ENCODE data around the gene GEMIN5. TPM values are rescaled to one million over a fixed set of nuclear protein-coding genes. Genes with fewer than 3 reads are reported as not detected.

GEMIN5 gene
- total RNA-seq, 1 experiment from 2014 or later: 35.8 TPM

- Histone ChIP-seq H2BK15ac (ENCODE audit: low read depth, low read length) (no peak overlapping the region), H2BK12ac (ENCODE audit: insufficient read length, low read depth, low read length) (no peak overlapping the region), H3K23ac (ENCODE audit: insufficient read length, low read depth, low read length) (no peak overlapping the region), H3K23me2 (ENCODE audit: insufficient read length, low read depth, low read length, poor library complexity, severe bottlenecking) (no peaks in the 10 kb centered on the region), H3K79me2 (ENCODE audit: insufficient read depth, low read length) (no peaks in the 10 kb centered on the region), H2BK120ac (ENCODE audit: low read depth, low read length, poor library complexity, severe bottlenecking) (no peak overlapping the region), H2BK5ac (ENCODE audit: insufficient read length, low read length) (no peak overlapping the region), H4K8ac (replicated peaks; ENCODE audit: insufficient read length, low read depth, low read length) (no peak overlapping the region), H3K56ac (ENCODE audit: insufficient read length, low read depth, low read length) (no peak overlapping the region), H2AFZ (ENCODE audit: low read length) (no peak overlapping the region), H2BK20ac (ENCODE audit: low read depth, low read length, poor library complexity, severe bottlenecking) (no peak overlapping the region), H2AK5ac (ENCODE audit: insufficient read length, low read length) (no peak overlapping the region), H3K27me3 (ENCODE audit: insufficient read depth, low read length) (no peaks in the 10 kb centered on the region), H3K9me3 (ENCODE audit: control insufficient read depth, low read depth, low read length) (no peaks in the 10 kb centered on the region), H4K20me1 (ENCODE audit: control insufficient read depth, insufficient read depth, insufficient read length) (no peaks in the 10 kb centered on the region), H3K4me2 (ENCODE audit: insufficient read depth, insufficient read length, low read length) (no peak overlapping the region), H3K4ac (ENCODE audit: low read depth, low read length) (no peak overlapping the region), H3K27ac (ENCODE audit: insufficient read length, low read depth, low read length) (no peak overlapping the region), H3K4me1 (ENCODE audit: insufficient read depth, low read length) (no peaks in the 10 kb centered on the region), H3K79me1 (ENCODE audit: insufficient read depth, low read depth, low read length, poor library complexity, severe bottlenecking) (no peaks in the 10 kb centered on the region), H4K91ac (ENCODE audit: insufficient read length, low read depth, low read length) (no peak overlapping the region), H3T11ph (ENCODE audit: low read length) (no peak overlapping the region), H3K18ac (ENCODE audit: insufficient read length, low read depth, low read length) (no peak overlapping the region), H3K9ac (ENCODE audit: extremely low read depth, insufficient read length, low read length) (no peak overlapping the region), H4K5ac (ENCODE audit: insufficient read length, low read depth, low read length) (no peak overlapping the region), H3K14ac (ENCODE audit: insufficient read depth, low read length) (no peak overlapping the region)
- Mint-ChIP-seq H3K36me3 (ENCODE audit: insufficient read depth in 1 of 3, low read depth in 3 of 3) (peaks cover 0 to 6% (median 5%) of the 10 kb centered on the region in 3 experiments; a peak in 4 of 7 replicates), H3K4me3 (no peak overlapping the region), H3K27ac (no peak overlapping the region), H3K27me3 (ENCODE audit: low read depth) (no peaks in the 10 kb centered on the region), H3K4me1 (no peaks in the 10 kb centered on the region), H3K9me3 (no peaks in the 10 kb centered on the region)
- WGBS (ENCODE audit: extremely low coverage, insufficient read length, low lambda C conversion rate): no CpG with 5 or more reads among the region's 3 CpGs
- no peak for TF ChIP-seq CTCF (conservative IDR thresholded peaks at IDR 0.05)
- no peak for DNase-seq
These were observed 28.9 kb upstream of the GEMIN5 start for GRCh38 chr5:154966874-154967273.
